Endodermal cell (in vitro differentiated cells): Measurements from ENCODE around the gene TTC7B. TPM values are rescaled to one million over a fixed set of nuclear protein-coding genes. Genes with fewer than 3 reads are reported as not detected.

ENCODE experiments used
- DNase-seq: peaks from one replicate; pipeline ENCODE4 v3.0.0-alpha.2; 2017
- H3K27ac ChIP-seq: 2 replicates; pipeline ENCODE4 v1.5.1; 2013; ENCODE audit warnings: mild to moderate bottlenecking, low read depth, low read length, moderate library complexity
- H3K27me3 ChIP-seq: 2 replicates; pipeline ENCODE4 v1.6.1; 2013; ENCODE audit warnings: mild to moderate bottlenecking, low read length, moderate library complexity; ENCODE audit not compliant: insufficient read depth, control insufficient read depth, poor library complexity, severe bottlenecking
- H3K36me3 ChIP-seq: 2 replicates; pipeline ENCODE4 v1.7.0; 2013; ENCODE audit warnings: mild to moderate bottlenecking, low read length, moderate library complexity; ENCODE audit not compliant: control insufficient read depth, insufficient read depth
- H3K4me1 ChIP-seq: one replicate; pipeline ENCODE4 v1.7.0; 2013; ENCODE audit warnings: low read length; ENCODE audit not compliant: control insufficient read depth, insufficient read depth
- H3K4me3 ChIP-seq: 2 replicates; pipeline ENCODE4 v1.5.1; 2013; ENCODE audit warnings: mild to moderate bottlenecking, low read length, moderate library complexity
- H3K9ac ChIP-seq: 2 replicates; pipeline ENCODE4 v1.6.1; 2013; ENCODE audit warnings: mild to moderate bottlenecking, low read length, moderate library complexity; ENCODE audit not compliant: poor library complexity, severe bottlenecking; ENCODE audit errors: extremely low read depth
- H3K9me3 ChIP-seq: 2 replicates; pipeline ENCODE4 v1.6.1; 2013; ENCODE audit warnings: mild to moderate bottlenecking, low read length, moderate library complexity; ENCODE audit not compliant: control insufficient read depth
- H3K27ac Mint-ChIP-seq: 2 replicates; pipeline ENCODE4 v1.8.0; 2020; ENCODE audit warnings: mixed read lengths
- H3K27me3 Mint-ChIP-seq: 2 replicates; pipeline ENCODE4 v1.8.0; 2021; ENCODE audit warnings: mild to moderate bottlenecking, mixed read lengths; ENCODE audit not compliant: insufficient read depth
- H3K36me3 Mint-ChIP-seq: 2 replicates; pipeline ENCODE4 v1.8.0; 2020; ENCODE audit warnings: low read depth, mixed read lengths
- H3K4me1 Mint-ChIP-seq: 2 replicates; pipeline ENCODE4 v1.8.0; 2020; ENCODE audit warnings: mixed read lengths
- H3K4me3 Mint-ChIP-seq: 2 replicates; pipeline ENCODE4 v1.8.0; 2020; ENCODE audit warnings: mild to moderate bottlenecking, moderate library complexity, mixed read lengths
- H3K9me3 Mint-ChIP-seq: 2 replicates; pipeline ENCODE4 v1.8.0; 2020; ENCODE audit warnings: mild to moderate bottlenecking, mixed read lengths
- CTCF ChIP-seq: fragments of 200-600 bp; sonication (generic); conservative IDR thresholded peaks from 2 replicates; pipeline ENCODE4 v1.5.0; 2021; ENCODE audit warnings: antibody characterized with exemption, mild to moderate bottlenecking
- WGBS, 2 experiments: methylation state at CpG; one replicate each; pipeline versions ENCODE4 v1.1.5 to v1.1.7; 2013; ENCODE audit warnings: missing lambda C conversion rate in 2 of 2, mixed read lengths in 1 of 2; ENCODE audit not compliant: insufficient coverage in 1 of 2, insufficient read length in 1 of 2; 5-methylcytosine and 5-hydroxymethylcytosine counted together
- total RNA-seq, 2 donors: library from RNA; stranded (reverse); fragmentation: NEBNext Ultra II Directional in 1 of 2; extraction: Animal tissue kit (Norgen Biotek cat#: 25700) in 1 of 2; gene quantifications; 2 replicates in 1 of 2; 3 replicates in 1 of 2; pipeline ENCODE4 v1.2.1, GENCODE V29; 2021

TTC7B gene
- total RNA-seq, 2 donors from 2014 or later: 51.3 to 62.6 TPM

- Mint-ChIP-seq H3K9me3 (no peaks in the 10 kb centered on the region), H3K36me3 (peaks cover 2% of the 10 kb centered on the region), H3K27ac (no peak overlapping the region), H3K4me3 (no peak overlapping the region), H3K4me1 (no peaks in the 10 kb centered on the region), H3K27me3 (no peaks in the 10 kb centered on the region)
- TF ChIP-seq CTCF: no peak
- H3K27ac ChIP-seq: no peak overlapping the region
- H3K4me1 ChIP-seq: no peaks in the 10 kb centered on the region
- no peaks in the 10 kb centered on the region for H3K36me3 ChIP-seq
- no peaks in the 10 kb centered on the region for H3K9me3 ChIP-seq
- WGBS, 2 experiments: 97 to 100% methylated on average over 2 to 7 of the region's 7 CpGs
- no peak for DNase-seq
- H3K4me3 ChIP-seq: no peak overlapping the region
- no peak overlapping the region for H3K9ac ChIP-seq
- no peaks in the 10 kb centered on the region for H3K27me3 ChIP-seq
These were observed 139.9 kb downstream of the TTC7B start for GRCh38 chr14:90676356-90676755.

DNA sequence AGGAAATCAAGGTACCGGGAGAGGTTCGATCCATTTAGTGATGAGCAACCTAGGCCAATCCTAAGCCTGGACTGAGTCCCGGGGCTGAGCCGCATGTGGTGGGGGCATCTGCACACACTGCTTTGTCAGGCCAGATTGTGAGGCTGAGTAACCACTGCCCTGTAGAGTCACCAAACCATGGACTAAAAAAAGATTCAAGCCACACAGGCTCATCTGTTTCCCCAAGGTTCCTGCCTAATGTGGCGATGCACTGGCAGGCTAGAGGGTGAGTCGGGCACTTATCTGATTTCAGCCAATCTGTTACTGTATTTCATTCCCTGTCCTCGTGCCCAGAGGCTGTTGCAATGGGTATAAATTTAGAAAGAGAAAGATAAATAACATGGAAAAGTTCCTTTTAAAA lies 140.8 kb downstream of the TTC7B start:
- Histone ChIP-seq H3K9ac (no peak overlapping the region), H3K27ac (no peak overlapping the region), H3K9me3 (no peaks in the 10 kb centered on the region), H3K27me3 (no peaks in the 10 kb centered on the region), H3K4me1 (no peaks in the 10 kb centered on the region), H3K36me3 (no peaks in the 10 kb centered on the region), H3K4me3 (no peak overlapping the region)
- Mint-ChIP-seq H3K4me1 (no peaks in the 10 kb centered on the region), H3K36me3 (peaks cover 2% of the 10 kb centered on the region), H3K27me3 (no peaks in the 10 kb centered on the region), H3K27ac (no peak overlapping the region), H3K9me3 (no peaks in the 10 kb centered on the region), H3K4me3 (no peak overlapping the region)
- DNase-seq: no peak
- WGBS, 2 experiments: 93 to 96% methylated on average over 4 to 7 of the region's 7 CpGs
- no peak for TF ChIP-seq CTCF

DNA sequence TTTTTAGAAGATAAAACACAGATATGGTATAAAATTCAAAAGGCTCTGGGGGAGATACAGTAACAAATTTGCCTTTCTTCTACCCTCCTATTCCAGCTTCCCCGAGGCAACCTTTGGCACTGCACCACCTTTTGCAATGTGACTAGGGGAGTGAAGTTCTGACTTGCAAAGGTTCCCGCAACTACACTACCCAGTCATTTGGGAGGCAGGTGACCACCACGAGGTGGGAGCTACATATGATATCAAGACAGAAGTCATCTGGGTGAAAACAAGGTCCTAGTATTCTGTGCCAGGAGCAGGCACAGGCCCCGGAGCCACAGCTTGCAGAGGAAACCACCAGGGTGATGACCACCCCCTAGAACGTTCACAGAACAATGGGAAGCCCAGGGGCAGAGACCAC lies 141.5 kb downstream of the TTC7B start:
- Mint-ChIP-seq H3K9me3 (peaks cover 3% of the 10 kb centered on the region), H3K4me3 (no peak overlapping the region), H3K27ac (no peak overlapping the region), H3K36me3 (peaks cover 8% of the 10 kb centered on the region), H3K27me3 (no peaks in the 10 kb centered on the region), H3K4me1 (no peaks in the 10 kb centered on the region)
- DNase-seq: no peak
- no peaks in the 10 kb centered on the region for H3K36me3 ChIP-seq
- H3K4me1 ChIP-seq: no peaks in the 10 kb centered on the region
- WGBS, 2 experiments: 95 to 100% methylated on average over 1 to 5 of the region's 5 CpGs
- no peak overlapping the region for H3K4me3 ChIP-seq
- no peak overlapping the region for H3K27ac ChIP-seq
- no peak overlapping the region for H3K9ac ChIP-seq
- no peaks in the 10 kb centered on the region for H3K27me3 ChIP-seq
- no peak for TF ChIP-seq CTCF
- peaks cover 5% of the 10 kb centered on the region for H3K9me3 ChIP-seq
